ENCODE results near the gene SLC41A1.

Gene SLC41A1

GRCh38 chr1:205760606-205761005 lies 52.4 kb downstream of the SLC41A1 start:
- DNase-seq (ENCODE audit: low read depth in 2 of 3, low spot score in 2 of 3) = no peak

- DNase-seq (ENCODE audit: low read depth in 2 of 3, low spot score in 2 of 3) = no peak
Observed at GRCh38 chr1:205756552-205756951, 56.4 kb downstream of the SLC41A1 start.

DNA sequence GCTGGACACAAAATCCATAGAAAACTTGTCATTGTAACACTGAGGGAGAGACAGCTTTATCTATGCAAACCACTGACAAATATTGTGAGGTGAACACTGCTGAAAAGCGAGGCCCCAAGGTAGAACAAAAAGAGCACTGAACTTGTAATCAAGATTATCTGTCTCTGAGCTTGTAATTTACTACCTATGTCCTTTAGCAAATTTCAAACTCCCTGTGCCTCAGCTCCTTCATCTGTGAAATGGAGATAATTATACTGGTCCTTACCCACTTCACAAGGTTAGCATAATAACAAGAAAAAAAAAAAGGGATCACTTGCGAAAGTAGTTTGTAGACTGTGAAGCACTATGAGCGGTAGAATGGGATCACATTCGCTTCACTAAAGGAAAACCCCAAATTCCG lies 58.1 kb downstream of the SLC41A1 start:
- no peak for DNase-seq (ENCODE audit: low read depth in 2 of 3, low spot score in 2 of 3)

- no peak for DNase-seq (ENCODE audit: low read depth in 2 of 3, low spot score in 2 of 3)
Observed at GRCh38 chr1:205751036-205751651, 61.9 kb downstream of the SLC41A1 start.

DNA sequence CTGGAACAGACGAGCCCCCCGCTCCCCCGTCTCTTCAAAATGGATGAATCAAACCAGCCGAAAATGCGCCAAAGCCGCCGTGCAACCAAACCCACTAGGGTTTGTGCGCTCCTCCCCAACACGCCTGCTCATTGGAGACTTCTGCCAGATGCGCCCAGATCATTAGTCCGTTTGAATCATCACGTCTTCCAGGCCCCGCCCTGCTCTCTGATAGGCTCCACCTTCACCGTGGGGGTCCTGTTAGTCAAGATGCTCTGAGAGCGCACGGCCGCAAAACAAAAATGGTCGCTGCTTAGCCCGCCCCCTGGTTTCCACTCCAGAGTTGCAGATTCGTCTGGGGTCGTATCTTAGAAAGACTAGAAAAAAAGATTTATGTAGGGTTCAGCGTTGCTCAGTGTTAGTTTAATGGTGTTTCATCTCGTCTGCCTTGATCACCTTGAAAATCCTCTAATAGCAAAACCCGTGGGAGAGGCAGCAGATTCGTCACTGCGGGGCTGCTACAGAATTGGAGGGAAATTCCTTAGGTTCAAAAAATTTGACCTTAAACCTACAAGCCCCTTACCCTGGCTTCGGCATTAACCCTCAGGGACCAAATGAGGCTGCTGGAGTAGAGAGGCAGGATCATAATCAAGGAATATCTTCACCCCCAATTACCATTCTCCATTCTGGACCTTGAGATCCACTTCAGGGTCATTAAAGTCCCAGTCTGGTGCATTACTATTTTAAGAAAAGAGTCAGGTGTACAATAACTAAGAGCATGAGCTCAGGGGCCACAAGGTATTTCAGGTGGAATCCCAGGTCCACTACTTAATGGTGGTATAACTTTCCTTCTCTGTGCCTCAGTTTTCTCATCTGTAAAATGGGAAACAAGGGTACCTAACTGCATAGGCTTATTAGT lies 62.6 kb downstream of the SLC41A1 start, which contains the start of gene NUCKS1:
TSS of gene NUCKS1 (minus strand) at position 45 of the 898 bp plus-strand sequence. CDS start 209 bp downstream, outside the sequence.
- DNase-seq (ENCODE audit: low read depth in 2 of 3, low spot score in 2 of 3) = peak; percentile 69 to 88 (median 78)

DNA sequence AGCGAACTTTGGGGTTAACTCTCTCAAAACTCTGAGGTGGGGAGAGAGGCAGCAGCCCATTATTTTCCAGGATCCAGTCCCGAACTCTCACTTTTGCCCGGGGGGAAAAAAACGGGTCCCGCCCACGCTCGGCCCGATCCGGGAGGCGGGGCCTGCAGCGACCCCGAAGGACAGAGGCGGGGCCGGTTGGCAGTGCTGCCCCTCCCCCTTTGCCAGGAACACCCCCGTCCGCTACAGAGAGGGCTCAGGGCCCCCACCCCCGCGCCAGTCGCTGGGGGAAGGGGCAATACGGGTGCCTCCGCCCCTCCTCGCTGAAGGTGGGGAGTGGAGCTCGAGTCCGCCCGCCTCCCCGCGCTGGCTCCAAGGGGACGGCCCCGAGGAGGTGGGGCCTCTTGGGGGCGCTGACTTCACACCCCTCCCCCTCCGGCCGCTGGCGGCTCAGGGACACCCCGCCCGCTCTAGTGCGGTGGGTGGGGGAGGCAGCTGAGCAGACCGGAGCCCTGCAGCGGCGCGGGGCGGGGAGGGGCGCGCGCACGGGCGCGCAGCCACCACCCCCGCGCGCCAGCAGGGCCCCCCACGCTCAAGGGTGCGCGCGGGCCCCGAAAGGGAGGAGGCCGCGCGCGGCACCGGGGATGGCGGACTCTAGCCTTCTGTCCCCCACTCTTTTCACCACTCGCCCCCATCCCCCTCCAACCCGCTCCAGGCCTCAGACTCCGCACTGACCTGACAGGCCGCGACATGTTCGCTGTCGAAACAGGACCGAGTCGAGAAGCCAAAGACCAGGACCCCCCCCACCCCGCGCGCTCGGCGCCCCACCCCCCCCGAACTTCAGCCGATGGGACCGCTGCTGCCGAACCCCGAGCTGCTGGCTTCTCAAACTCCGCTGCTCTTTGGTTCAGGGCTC lies 63.5 kb downstream of the SLC41A1 start:
- DNase-seq (ENCODE audit: low read depth in 2 of 3, low spot score in 2 of 3) = peak; percentile 87 to 96 (median 88)

DNA sequence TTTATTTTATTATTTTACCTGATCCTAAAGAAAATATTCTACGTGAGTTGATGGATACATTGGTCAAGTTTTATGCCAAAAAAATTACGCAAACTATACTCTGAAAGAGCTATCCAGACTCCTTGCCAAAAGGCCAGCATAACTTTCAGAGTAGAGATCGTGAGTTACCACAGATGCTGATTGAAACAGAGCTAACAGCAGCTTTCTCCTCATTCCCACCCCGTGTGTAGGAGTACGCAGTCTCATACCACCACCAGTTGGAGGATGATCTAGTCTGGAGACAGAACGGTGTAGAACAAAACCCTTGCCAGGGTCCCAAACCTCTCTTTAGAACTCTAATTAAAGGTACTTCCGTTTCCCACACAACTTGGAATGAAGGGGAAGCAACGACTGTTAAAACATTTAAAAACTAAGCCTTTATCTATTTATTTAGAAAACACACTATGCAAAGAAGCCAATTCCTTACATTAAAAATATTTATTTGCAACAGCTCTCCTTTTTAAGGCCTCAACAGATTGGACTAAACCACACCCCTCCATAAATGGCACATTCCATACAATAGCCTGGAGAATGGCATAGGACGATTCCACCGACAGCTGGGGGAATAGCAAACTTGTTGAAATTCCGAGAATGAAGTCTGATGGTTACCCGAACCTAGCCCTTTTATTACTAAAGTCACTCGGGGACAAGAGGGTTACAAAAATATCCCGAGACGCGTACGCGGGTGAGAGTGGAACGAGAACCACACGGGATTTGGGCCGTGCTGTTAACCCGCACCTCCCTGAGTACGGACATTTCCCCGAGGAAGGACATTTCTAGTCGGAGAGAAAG lies 64.4 kb downstream of the SLC41A1 start:
- DNase-seq (ENCODE audit: low read depth in 2 of 3, low spot score in 2 of 3) = no peak

DNA sequence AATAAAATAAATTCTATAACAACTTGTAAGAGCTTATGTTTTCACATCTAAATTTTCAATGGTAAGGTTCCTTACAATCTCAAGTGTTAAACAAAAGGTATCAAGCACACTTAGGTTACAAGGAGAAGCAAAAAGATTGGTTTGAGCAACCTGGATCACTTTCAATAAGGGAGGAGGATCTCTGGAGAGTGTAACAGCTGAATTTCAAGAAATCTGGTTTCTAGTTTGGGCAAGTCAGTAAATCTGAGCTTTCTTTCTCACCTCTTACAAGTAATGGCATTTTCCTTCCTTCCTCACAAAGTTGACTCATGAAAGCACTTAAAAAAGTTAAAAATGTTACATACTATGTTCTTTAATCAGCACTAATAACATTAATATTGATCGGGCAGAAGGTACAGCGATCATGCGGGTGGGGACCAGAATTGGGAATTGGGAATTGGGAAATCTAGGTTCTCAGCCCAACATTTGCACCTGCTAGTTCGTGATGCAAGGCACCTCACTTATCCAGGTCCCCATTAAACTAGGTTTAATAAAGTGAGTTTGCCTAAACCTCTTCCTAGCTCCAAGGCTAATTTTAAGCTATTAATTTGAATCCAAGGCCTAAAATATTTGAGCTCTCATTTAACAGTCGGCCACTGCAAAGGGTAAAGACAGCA lies 66.1 kb downstream of the SLC41A1 start:
- no peak for DNase-seq (ENCODE audit: low read depth in 2 of 3, low spot score in 2 of 3)

DNA sequence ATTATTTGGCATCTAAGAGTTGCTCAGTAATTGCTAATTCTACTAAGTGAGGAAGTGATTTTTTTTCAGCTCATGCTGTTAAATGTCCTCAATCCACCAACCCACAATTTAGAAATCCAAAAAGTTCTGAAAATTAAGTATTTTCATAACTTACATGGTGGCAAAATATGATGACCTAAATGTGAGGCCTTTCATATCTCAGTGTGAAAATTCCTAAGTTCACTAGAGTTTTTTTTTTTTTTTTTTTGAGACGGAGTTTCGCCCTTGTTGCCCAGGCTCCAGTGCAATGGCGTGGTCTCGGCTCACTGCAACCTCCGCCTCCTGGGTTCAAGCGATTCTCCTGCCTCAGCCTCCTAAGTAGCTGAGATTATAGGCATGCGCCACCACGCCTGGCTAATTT lies 68.6 kb downstream of the SLC41A1 start:
- no peak for DNase-seq (ENCODE audit: low read depth in 2 of 3, low spot score in 2 of 3)

- DNase-seq (ENCODE audit: low read depth in 2 of 3, low spot score in 2 of 3) = no peak
Observed at GRCh38 chr1:205743977-205744376, 69.0 kb downstream of the SLC41A1 start.

DNA sequence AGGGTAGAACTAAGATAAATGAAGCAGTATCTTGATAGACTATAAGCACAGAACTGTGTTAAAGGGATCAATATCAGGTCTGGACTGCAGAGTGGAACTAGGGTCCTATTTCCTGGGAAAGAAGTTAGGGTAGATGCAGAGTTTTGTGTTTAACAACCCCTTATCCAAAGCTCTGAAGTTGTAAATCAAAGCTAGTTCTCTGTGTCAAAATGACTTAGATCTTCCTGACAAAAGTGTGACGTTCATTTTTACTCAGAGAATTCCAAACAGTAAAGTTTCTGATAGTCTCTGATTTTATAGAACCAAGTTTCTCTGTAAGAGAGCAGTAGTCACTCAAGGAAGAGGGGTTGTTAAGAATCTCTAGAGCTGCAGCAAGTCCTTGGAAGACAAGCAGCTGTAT lies 71.3 kb downstream of the SLC41A1 start:
- no peak for DNase-seq (ENCODE audit: low read depth in 2 of 3, low spot score in 2 of 3)

GRCh38 chr1:205739348-205740160 lies 73.4 kb downstream of the SLC41A1 start:
- DNase-seq (ENCODE audit: low read depth in 2 of 3, low spot score in 2 of 3) = no peak

Measured in activated CD8-positive, alpha-beta memory T cell treated with anti-CD3 and anti-CD28 coated beads for 48 hours (primary cell).